ENCODE results near the gene MON2. TPM values are rescaled to one million over a fixed set of nuclear protein-coding genes. Genes with fewer than 3 reads are reported as not detected.

MON2 gene
- total and polyA plus RNA-seq, 2 donors from 2014 or later: 11.6 to 57.9 TPM

- TF ChIP-seq CTCF (IDR thresholded peaks at IDR 0.05; ENCODE audit: borderline replicate concordance, extremely low read depth, insufficient read depth): no peak
- FAIRE-seq (no peak), DNase-seq (peak in 1 of 5 donors; percentile 43)
- peak overlapping the region in 1 of 3 donors; percentile 78 for H3K4me3 ChIP-seq (ENCODE audit: low read length in 3 of 3)
- H3K27me3 ChIP-seq (ENCODE audit: control insufficient read depth, insufficient read depth, low read length): peaks cover 4% of the 10 kb centered on the region
- H3K4me1 ChIP-seq (ENCODE audit: control insufficient read depth in 2 of 3, insufficient read depth in 2 of 3, low read depth in 1 of 3, low read length in 3 of 3): peaks cover 0 to 10% (median 0%) of the 10 kb centered on the region in 3 donors
- no peak overlapping the region for H3K9ac ChIP-seq (ENCODE audit: low read length in 3 of 3)
- no peak overlapping the region for H3K27ac ChIP-seq (ENCODE audit: low read depth in 2 of 2, low read length in 2 of 2)
- intact Hi-C loops (cut with DNase I): loop anchor here (10.0 kb wide), 1 partner anchor 359 kb away; no protein-coding TSS in a partner anchor
- H3K9me3 ChIP-seq (ENCODE audit: control insufficient read depth in 2 of 3, insufficient read depth in 1 of 3, low read length in 3 of 3): peaks cover 0 to 3% (median 0%) of the 10 kb centered on the region in 3 donors
- H3K36me3 ChIP-seq (ENCODE audit: control insufficient read depth in 2 of 3, insufficient read depth in 3 of 3, low read length in 3 of 3): no peaks in the 10 kb centered on the region
These were observed 30.5 kb upstream of the MON2 start for GRCh38 chr12:62436164-62436503.

- Histone ChIP-seq H3K36me3 (ENCODE audit: control insufficient read depth in 2 of 3, insufficient read depth in 3 of 3, low read length in 3 of 3) (no peaks in the 10 kb centered on the region), H3K9me3 (ENCODE audit: control insufficient read depth in 2 of 3, insufficient read depth in 1 of 3, low read length in 3 of 3) (peaks cover 0 to 8% (median 3%) of the 10 kb centered on the region in 3 donors), H3K27me3 (ENCODE audit: control insufficient read depth, insufficient read depth, low read length) (peaks cover 4% of the 10 kb centered on the region), H3K4me1 (ENCODE audit: control insufficient read depth in 2 of 3, insufficient read depth in 2 of 3, low read depth in 1 of 3, low read length in 3 of 3) (peaks cover 0 to 10% (median 0%) of the 10 kb centered on the region in 3 donors), H3K4me3 (ENCODE audit: low read length in 3 of 3) (no peak overlapping the region), H3K9ac (ENCODE audit: low read length in 3 of 3) (no peak overlapping the region), H3K27ac (ENCODE audit: low read depth in 2 of 2, low read length in 2 of 2) (no peak overlapping the region)
- TF ChIP-seq CTCF (IDR thresholded peaks at IDR 0.05; ENCODE audit: borderline replicate concordance, extremely low read depth, insufficient read depth): peak; percentile 76
- FAIRE-seq (peak; percentile 57), DNase-seq (peak in 3 of 5 donors; percentile 52 to 75 (median 73))
- intact Hi-C loops (cut with DNase I): loop anchor here (10.0 kb wide), 1 partner anchor 357 kb away; no protein-coding TSS in a partner anchor
These were observed 28.4 kb upstream of the MON2 start for GRCh38 chr12:62438098-62438692.

GRCh38 chr12:62446754-62447452 is 19.7 kb upstream of the MON2 start:
- no peaks in the 10 kb centered on the region for H3K4me1 ChIP-seq (ENCODE audit: control insufficient read depth in 2 of 3, insufficient read depth in 2 of 3, low read depth in 1 of 3, low read length in 3 of 3)
- FAIRE-seq (no peak), DNase-seq (no peak)
- no peaks in the 10 kb centered on the region for H3K27me3 ChIP-seq (ENCODE audit: control insufficient read depth, insufficient read depth, low read length)
- H3K4me3 ChIP-seq (ENCODE audit: low read length in 3 of 3): no peak overlapping the region
- H3K9ac ChIP-seq (ENCODE audit: low read length in 3 of 3): no peak overlapping the region
- peaks cover 0 to 2% (median 0%) of the 10 kb centered on the region in 3 donors for H3K9me3 ChIP-seq (ENCODE audit: control insufficient read depth in 2 of 3, insufficient read depth in 1 of 3, low read length in 3 of 3)
- no peaks in the 10 kb centered on the region for H3K36me3 ChIP-seq (ENCODE audit: control insufficient read depth in 2 of 3, insufficient read depth in 3 of 3, low read length in 3 of 3)
- intact Hi-C loops (cut with DNase I): no loop called here
- no peak overlapping the region for H3K27ac ChIP-seq (ENCODE audit: low read depth in 2 of 2, low read length in 2 of 2)
- TF ChIP-seq CTCF (IDR thresholded peaks at IDR 0.05; ENCODE audit: borderline replicate concordance, extremely low read depth, insufficient read depth): no peak
